Chondrocyte (in vitro differentiated cells): Measurements from ENCODE around the gene GABBR2. TPM values are rescaled to one million over a fixed set of nuclear protein-coding genes. Genes with fewer than 3 reads are reported as not detected.

Experiments used
- DNase-seq: peaks from one replicate; pipeline ENCODE4 v3.0.0; 2021; ENCODE audit warnings: mixed read lengths, low spot score
- H3K27ac Mint-ChIP-seq: one replicate; pipeline ENCODE4 v1.8.0; 2021; ENCODE audit warnings: mild to moderate bottlenecking, moderate library complexity, mixed read lengths; ENCODE audit not compliant: unreplicated experiment
- H3K27me3 Mint-ChIP-seq: 2 replicates; pipeline ENCODE4 v1.8.0; 2021; ENCODE audit warnings: low read depth, mixed read lengths
- H3K36me3 Mint-ChIP-seq: 2 replicates; pipeline ENCODE4 v1.8.0; 2021; ENCODE audit warnings: low read depth, mixed read lengths
- H3K4me1 Mint-ChIP-seq: 2 replicates; pipeline ENCODE4 v1.8.0; 2021; ENCODE audit warnings: low read depth, mild to moderate bottlenecking, mixed read lengths
- H3K4me3 Mint-ChIP-seq: one replicate; pipeline ENCODE4 v1.8.0; 2021; ENCODE audit warnings: mild to moderate bottlenecking, moderate library complexity, mixed read lengths; ENCODE audit not compliant: unreplicated experiment
- H3K9me3 Mint-ChIP-seq: 2 replicates; pipeline ENCODE4 v1.8.0; 2021; ENCODE audit warnings: low read depth, mixed read lengths
- CTCF ChIP-seq: fragments of 200-600 bp; sonication (generic); IDR thresholded peaks from 2 replicates; pipeline ENCODE4 v1.5.0; 2021; ENCODE audit warnings: antibody characterized with exemption, mild to moderate bottlenecking, moderate library complexity
- total RNA-seq: library from RNA; stranded (reverse); gene quantifications from 3 replicates; pipeline ENCODE4 v1.2.1, GENCODE V29; 2021

The GABBR2 gene
- total RNA-seq, 1 donor from 2014 or later = 0.12 TPM

GRCh38 chr9:98481676-98482075 lies 227.1 kb downstream of the GABBR2 start:
- H3K9me3 Mint-ChIP-seq = no peaks in the 10 kb centered on the region
- peaks cover 1% of the 10 kb centered on the region for H3K36me3 Mint-ChIP-seq
- H3K27me3 Mint-ChIP-seq = peaks cover 32% of the 10 kb centered on the region
- no peak for DNase-seq
- TF ChIP-seq CTCF = no peak
- H3K4me1 Mint-ChIP-seq = peaks cover 5% of the 10 kb centered on the region
- no peak overlapping the region for H3K27ac Mint-ChIP-seq
- H3K4me3 Mint-ChIP-seq = no peak overlapping the region

GRCh38 chr9:98479967-98480847 lies 228.5 kb downstream of the GABBR2 start:
- Mint-ChIP-seq H3K4me3 (no peak overlapping the region), H3K36me3 (peaks cover 1% of the 10 kb centered on the region), H3K4me1 (peaks cover 5% of the 10 kb centered on the region), H3K27me3 (peaks cover 32% of the 10 kb centered on the region), H3K9me3 (no peaks in the 10 kb centered on the region), H3K27ac (no peak overlapping the region)
- no peak for TF ChIP-seq CTCF
- no peak for DNase-seq

- no peak overlapping the region for H3K27ac Mint-ChIP-seq
- peaks cover 30% of the 10 kb centered on the region for H3K27me3 Mint-ChIP-seq
- TF ChIP-seq CTCF = no peak
- H3K9me3 Mint-ChIP-seq = no peaks in the 10 kb centered on the region
- peaks cover 1% of the 10 kb centered on the region for H3K36me3 Mint-ChIP-seq
- H3K4me3 Mint-ChIP-seq = no peak overlapping the region
- DNase-seq = no peak
- H3K4me1 Mint-ChIP-seq = peaks cover 5% of the 10 kb centered on the region
Observed at GRCh38 chr9:98479449-98479848, 229.3 kb downstream of the GABBR2 start.

- Mint-ChIP-seq H3K4me1 (peaks cover 5% of the 10 kb centered on the region), H3K4me3 (no peak overlapping the region), H3K36me3 (no peaks in the 10 kb centered on the region), H3K27me3 (peaks cover 17% of the 10 kb centered on the region), H3K27ac (no peak overlapping the region), H3K9me3 (no peaks in the 10 kb centered on the region)
- DNase-seq = no peak
- TF ChIP-seq CTCF = no peak
Observed at GRCh38 chr9:98477884-98478283, 230.9 kb downstream of the GABBR2 start.

- Mint-ChIP-seq H3K36me3 (no peaks in the 10 kb centered on the region), H3K4me3 (no peak overlapping the region), H3K9me3 (no peaks in the 10 kb centered on the region), H3K4me1 (no peaks in the 10 kb centered on the region), H3K27ac (no peak overlapping the region), H3K27me3 (peaks cover 17% of the 10 kb centered on the region)
- DNase-seq = no peak
- no peak for TF ChIP-seq CTCF
Observed at GRCh38 chr9:98472216-98472615, 236.5 kb downstream of the GABBR2 start.
